Stimulated activated CD4-positive, alpha-beta T cell treated with anti-CD3 and anti-CD28 coated beads, Interleukin-4, amount 100 ng/mL, for 1 hour (primary cell): ENCODE data around the gene NT5C3B.
"Not testable (repeated sequence)": the region's sequence is repeated elsewhere in the genome, so short reads cannot be mapped to it uniquely, and the experiment has no call there.

Source experiments
- DNase-seq: peaks from one replicate; pipeline ENCODE4 v3.0.0-alpha.2; 2020

Gene NT5C3B

DNA sequence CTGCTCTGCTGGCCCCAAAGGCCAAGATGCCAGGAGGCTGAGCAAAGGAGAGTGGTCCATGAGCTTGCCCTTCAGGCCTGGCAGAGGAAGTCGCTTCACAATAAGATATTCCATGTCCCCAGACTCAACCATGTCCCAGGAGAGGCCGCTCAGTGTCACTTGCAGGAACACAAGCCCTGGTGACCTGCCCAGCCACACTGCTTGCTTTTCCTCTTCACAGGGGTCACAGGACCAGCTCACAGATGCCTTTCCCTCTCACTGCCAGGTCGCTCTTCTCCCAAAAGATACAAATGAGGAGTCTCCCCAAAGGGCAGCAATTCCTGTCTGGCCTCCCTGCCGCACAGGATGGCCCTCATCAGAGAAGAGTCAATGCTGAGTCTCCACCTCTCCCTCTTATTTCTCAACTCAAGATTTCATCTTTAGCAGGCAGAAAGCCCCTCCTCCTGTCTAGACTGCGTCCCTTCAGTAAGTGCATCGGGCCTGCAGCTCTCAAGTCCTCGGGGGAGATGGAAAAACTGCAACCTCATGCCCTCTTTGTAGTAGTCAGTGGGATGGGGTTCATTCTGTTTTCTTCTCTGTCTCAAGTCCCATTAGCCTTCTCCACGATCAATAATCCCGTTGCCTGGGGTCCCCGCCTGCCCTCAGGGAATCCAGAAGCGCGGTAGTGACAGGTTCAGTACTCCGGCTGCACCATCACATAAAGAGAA is 54.5 kb downstream of the NT5C3B start:
- no peak for DNase-seq

DNA sequence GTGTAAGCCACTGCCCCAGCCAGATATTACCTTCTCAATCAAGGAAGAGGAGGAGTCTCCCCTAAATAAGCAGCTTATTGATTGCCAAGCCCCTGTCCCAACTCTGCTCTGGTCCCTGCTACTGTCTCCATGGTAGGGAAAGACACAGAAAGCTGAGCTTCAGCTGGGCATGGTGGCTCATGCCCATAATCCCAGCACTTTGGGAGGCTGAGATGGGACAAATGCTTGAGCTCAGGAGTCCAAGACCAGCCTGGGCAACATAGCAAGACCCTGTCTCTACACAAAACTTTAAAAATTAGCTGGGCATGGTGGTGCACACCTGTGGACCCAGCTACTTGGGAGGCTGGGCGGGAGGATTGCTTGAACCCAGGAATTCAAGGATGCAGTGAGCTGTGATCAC is 56.1 kb downstream of the NT5C3B start:
- DNase-seq: no peak

DNA sequence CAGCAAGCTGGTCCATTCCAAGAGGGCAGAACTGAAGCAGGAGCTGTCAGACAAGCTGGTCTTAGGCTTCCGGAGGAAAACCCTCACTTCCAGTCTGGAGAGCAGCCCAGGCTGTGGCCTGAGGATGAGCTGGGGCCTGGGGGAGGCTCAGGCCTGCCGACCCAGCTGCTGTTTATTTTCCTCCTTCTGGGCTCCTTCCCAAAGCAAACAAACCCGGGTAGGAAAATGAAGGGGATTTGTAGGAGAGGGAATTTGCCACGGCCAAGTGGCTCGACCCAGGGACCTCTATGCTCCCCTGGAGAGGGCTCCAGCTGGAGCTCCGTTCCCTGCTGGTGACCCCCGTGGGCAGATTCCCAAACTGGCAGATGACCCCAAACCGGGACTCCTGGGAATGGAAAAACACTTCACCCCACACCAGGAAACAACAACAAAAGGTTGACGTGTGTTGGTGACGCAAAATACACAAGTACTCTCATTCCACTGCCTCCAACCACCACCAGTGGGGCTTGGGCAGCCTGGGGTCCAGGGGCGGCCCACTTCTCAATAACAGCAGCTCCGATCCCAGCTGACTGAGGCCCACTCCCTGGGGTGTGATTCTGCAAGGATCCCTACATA is 58.4 kb downstream of the NT5C3B start:
- DNase-seq: no peak

DNA sequence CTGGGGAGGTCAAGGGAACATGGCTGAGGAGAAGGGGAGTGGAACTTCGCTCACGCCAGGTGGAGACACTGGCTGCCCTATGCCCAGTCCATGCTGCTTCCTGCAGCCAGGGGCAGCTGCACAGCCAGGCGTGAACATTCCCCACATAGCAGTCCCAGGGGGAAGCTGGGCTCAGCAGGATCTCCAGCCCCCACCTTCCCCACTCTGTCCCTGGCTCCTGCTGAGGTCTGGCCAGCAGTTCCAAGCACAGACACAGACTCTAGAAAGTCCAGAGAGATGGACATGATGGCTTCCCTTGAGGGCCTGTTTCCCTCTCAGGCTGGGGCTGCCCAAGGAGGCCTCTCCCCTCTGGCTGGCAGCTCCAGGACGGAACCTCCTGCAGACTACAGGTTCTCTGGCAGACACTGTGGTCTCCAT is 58.9 kb downstream of the NT5C3B start:
- no peak for DNase-seq

DNA sequence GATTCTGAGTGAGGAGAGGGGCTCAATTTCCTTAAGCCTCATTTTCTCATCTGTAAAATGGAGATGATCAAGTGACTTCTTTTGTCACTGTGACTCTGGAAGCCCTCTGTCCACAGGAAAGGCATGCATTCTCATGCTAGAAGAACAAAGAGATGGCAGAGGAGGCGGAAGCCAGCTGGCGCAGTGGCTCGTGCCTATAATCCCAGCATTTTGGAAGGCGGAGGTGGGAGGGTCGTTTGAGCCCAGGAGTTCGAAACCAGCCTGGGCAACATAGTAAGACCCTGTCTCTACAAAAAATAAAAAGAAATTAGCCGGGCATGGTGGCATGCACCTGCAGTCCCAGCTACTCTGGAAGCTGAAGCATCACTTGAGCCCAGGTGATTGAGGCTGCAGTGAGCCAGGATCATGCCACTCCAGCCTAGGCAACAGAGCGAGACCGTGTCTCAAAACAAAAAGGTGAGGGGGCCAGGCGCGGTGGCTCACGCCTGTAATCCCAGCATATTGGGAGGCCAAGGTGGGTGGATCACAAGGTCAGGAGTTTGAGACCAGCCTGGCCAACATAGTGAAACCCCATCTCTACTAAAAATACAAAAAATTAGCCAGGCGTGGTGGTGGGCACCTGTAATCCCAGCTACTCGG is 59.7 kb downstream of the NT5C3B start:
- not testable (repeated sequence) for DNase-seq

DNA sequence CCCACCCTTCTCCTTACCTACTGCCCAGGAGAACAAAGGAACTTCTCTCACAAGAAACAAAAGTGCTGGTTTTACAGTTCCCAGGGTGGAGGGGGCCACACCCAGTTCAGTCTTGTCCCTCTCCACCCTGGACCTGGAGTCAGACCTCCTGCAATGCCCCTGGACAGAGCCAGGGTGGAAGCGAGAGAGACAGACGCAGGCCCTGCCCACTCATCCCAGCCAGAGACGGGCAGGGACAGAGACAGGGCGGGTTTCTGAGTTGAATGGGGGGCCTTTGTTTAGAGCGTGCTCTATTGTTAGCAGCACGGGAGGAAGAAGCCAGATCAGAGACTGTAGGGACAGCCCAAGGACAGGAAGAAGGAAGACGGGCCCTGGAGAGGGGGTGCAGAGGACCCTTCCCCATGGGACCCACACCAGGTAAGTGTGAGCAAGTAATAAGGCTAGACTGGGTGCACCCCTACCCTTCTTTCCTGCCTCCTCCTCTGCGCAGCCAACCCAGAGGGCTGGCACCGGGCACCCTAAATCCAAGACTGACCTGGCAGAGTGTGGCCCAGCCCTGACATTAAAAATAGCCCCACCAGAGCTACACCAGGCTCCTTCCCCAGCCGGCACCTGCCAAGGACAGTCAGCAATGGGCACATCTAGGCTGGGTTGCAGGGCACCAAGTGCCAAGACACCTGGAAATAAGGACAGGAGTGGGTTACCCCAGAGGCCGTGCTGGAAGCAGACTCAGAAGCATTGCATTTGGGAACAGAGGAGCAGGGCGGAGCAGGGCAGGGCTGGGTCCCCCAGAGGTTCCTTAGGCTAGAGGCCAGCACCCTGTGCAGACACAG is 60.4 kb downstream of the NT5C3B start:
- no peak for DNase-seq
